B cell (primary cell): Measurements from ENCODE around the gene TMEM18.

Experiments
- CTCF ChIP-seq: fragments of 200-600 bp; IDR thresholded peaks from one replicate; pipeline ENCODE4 v1.8.0; 2022; ENCODE audit warnings: antibody characterized with exemption, mild to moderate bottlenecking
- EZH2 ChIP-seq: IDR thresholded peaks from 2 replicates; pipeline ENCODE4 v1.6.1; 2012; ENCODE audit warnings: borderline replicate concordance, low read depth, mild to moderate bottlenecking, moderate library complexity, low read length; ENCODE audit not compliant: insufficient read depth, poor library complexity, severe bottlenecking

- TF ChIP-seq CTCF, result no peak
- TF ChIP-seq EZH2, result no peak
Observed at GRCh38 chr2:681312-681711, 4.1 kb upstream of the TMEM18 start.
